ENCODE data around the gene RFNG.

DNA sequence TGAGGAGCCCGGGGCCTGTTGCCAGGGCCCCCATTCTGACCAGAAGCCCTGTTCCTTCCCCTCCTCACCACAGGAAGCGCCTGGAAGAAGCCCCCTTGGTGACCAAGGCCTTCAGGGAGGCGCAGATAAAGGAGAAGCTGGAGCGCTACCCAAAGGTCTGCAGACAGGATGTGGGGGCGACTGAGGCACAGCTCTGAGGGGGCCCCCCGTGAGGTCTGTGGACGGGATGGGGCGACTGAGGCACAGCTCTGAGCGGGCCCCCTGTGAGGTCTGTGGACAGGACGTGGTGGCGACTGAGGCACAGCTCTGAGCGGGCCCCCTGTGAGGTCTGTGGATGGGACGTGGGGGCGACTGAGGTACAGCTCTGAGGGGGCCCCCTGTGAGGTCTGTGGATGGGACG is 42.2 kb downstream of the RFNG start:
- TF ChIP-seq, protein P1, sequence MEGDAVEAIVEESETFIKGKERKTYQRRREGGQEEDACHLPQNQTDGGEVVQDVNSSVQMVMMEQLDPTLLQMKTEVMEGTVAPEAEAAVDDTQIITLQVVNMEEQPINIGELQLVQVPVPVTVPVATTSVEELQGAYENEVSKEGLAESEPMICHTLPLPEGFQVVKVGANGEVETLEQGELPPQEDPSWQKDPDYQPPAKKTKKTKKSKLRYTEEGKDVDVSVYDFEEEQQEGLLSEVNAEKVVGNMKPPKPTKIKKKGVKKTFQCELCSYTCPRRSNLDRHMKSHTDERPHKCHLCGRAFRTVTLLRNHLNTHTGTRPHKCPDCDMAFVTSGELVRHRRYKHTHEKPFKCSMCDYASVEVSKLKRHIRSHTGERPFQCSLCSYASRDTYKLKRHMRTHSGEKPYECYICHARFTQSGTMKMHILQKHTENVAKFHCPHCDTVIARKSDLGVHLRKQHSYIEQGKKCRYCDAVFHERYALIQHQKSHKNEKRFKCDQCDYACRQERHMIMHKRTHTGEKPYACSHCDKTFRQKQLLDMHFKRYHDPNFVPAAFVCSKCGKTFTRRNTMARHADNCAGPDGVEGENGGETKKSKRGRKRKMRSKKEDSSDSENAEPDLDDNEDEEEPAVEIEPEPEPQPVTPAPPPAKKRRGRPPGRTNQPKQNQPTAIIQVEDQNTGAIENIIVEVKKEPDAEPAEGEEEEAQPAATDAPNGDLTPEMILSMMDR (IDR thresholded peaks at IDR 0.05): no peak
- TF ChIP-seq ZFX (IDR thresholded peaks at IDR 0.05; ENCODE audit: borderline replicate concordance): no peak
